Measurements from ENCODE around the gene ERF.

Gene ERF

GRCh38 chr19:42287017-42287826 is 32.3 kb upstream of the ERF start:
- no peak for DNase-seq (ENCODE audit: low read depth in 2 of 2)

DNA sequence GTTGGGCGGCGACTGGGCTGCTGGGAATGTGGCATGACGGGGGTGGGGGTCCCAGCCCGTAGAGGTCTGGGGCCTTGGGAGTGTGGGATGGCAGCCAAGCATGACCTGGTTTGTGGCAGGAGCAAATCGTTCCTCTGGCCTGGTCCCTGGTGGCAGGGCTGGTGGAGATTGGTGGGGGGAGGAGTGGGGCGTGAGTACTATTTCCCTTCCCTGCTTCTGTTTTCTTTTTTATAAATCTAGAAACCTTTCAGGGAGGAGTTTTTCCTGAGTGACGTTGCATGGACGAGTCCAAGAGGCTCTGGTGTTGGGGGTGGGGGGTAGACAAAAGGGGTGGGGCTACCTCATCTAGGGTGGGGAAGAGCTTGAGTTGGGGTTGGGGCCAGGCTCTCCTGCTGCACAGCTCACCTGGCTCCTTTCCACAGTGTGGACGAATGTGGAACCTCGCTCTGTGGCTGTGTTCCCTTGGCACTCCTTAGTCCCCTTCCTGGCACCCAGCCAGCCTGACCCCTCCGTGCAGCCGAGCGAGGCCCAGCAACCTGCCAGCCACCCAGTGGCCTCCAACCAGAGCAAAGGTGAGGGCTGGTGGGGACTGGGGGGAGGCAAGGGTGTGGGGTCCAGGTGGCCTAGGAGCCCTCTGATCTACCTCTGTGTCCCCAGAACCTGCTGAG is 31.6 kb upstream of the ERF start:
- DNase-seq (ENCODE audit: low read depth in 2 of 2): no peak

- DNase-seq (ENCODE audit: low read depth in 2 of 2): no peak
Observed at GRCh38 chr19:42285988-42286348, 31.0 kb upstream of the ERF start.

DNA sequence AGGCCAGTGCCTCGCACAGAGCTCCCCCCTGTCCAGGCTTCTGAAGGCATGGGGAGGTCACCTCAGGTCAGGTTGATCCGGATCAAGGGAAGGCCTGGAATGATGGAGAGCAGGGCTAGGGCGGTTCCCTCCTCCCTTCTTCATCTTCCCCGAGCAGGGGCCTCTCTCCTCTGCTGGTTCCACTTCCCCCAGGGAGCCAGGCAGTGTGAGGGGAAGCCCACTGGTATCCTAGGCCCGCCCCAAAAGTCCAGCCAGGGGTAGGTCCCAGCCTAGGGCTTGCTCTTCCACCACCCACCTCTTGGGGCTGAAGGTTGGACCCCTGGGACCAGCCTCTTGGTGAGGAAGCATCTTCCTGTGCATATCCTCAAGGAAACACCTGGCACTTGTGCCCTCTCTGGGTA is 30.6 kb upstream of the ERF start:
- no peak for DNase-seq (ENCODE audit: low read depth in 2 of 2)

GRCh38 chr19:42284591-42285341 is 29.8 kb upstream of the ERF start:
- DNase-seq (ENCODE audit: low read depth in 2 of 2): no peak

DNA sequence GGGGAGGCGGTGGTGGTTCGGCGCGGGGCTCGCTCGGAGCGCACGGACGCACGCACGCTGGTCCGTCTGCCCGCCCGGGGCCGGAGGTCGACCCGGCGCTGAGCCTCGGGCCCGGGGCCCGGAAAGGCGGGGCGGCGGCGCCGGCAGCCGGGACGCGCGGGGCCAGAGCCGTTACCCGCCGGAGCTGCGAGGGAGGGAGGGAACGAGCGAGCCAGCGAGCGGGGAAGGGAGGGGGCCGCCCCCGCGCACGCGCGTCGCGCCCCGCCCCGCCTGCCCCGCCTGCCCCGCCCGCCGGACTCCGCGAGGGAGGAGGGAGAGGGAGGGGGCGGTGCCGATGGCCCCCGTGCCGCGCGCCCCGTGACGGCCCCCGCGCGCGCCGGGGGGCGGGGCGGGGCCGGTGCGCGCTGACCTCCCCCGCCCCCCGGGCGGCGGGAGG is 29.2 kb upstream of the ERF start:
- peak; percentile 66 to 67 for DNase-seq (ENCODE audit: low read depth in 2 of 2)

DNA sequence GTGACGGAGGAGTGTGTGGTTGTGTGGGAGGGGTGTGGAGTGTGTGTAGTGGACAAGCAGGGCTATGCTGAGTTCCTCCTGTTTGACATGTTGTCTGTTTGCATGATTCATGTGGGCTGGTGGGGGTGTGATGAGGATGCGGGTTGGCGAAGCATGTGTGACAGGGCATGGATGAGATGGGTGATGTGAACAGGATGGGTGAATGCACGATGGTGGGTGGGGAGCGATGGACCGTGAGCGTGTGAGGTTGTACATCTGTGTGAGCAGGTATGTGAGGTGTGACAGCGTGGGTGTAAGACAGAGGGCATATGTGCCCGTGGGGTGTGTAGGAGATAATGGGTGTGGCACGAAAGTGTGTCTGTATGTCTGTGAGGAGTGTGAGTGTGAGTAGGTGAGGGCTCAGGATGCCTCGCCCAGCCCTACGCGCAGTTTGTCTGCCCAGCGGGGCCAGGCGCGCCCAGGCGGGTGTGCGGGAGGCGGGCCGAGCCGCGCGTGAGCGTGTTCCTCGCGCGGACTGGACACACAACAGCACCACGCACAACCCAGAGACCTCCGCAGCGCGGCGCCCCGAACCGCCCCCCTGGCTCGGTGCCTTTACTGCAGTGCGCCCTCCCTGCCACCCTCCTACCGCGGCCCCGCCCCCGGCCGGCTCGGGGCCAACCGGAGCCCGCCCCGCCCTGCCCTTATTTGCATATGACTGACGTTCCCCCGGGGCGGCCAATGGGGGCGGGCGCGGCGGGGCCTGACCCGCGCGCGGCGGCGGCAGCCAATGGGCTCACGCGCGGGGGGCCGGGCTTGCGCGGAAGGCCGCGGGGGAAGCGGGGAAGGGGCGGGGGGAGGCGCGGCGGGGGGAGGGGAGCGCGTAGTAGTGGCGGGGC is 28.5 kb upstream of the ERF start:
- peak; percentile 90 to 93 for DNase-seq (ENCODE audit: low read depth in 2 of 2)

DNA sequence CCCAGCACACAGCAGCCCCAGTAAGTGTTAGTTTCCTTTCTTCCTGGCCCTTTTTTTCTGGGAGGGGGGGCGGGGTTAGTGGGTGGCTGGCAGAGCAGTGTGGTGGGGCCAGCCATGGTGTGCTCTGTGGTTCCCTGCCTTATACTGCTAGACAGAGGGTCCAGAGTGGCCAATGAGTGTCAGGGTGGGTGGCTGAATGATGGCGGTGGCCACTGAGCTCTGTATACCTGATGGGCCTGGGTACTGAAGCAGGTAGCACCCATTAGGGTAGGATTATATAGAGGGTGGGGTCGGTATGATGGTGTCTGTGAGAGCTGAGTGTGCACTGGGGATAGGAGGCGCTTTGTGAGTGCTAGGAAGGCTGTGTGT is 27.9 kb upstream of the ERF start:
- no peak for DNase-seq (ENCODE audit: low read depth in 2 of 2)

DNA sequence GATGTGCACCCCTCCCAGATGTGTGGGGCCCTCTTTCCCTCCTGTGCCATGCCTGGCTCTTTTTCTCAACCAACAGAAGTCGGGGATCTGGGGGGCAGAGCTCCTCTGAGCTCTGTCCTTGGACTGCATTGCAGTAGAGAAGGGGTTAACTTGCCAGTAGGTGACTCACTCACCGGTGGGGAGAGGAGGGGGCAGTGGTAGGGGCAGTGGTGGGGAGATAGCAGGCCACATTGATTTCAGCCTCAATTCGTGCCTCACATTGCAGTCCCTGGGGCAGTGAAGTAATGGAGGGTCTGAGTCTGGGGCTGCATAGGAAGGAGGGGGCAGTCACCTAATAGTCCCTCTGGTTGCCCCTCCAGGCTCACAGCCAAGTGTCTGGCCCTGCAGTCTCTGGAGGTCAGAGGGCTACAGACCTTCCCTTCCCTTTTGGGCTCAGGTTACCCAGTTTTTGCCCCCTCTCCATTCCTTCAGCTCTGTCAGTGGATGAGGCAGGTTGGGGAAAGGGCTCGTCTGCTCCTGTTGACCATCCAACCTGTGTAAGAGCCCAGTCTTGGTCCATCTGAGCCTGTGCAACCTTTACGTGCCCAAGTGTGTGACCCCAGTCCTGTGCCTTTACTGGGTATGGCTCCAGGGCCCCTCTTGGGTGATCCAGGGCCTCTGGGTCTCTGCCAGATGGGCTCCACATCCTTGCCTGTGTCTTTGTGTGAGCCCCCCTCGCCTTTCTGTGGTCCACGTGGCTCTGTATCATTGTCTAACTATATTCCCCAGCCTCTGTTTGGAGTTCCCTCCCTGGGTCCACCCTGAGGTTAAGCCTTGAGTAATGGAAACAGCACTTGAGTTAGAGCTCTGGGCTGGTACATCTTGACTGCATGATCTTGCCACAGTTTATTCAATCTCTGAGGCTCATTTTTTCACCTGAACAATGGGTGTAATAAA is 27.2 kb upstream of the ERF start:
- no peak for DNase-seq (ENCODE audit: low read depth in 2 of 2)

GRCh38 chr19:42281146-42281826 is 26.4 kb upstream of the ERF start:
- DNase-seq (ENCODE audit: low read depth in 2 of 2): no peak

DNA sequence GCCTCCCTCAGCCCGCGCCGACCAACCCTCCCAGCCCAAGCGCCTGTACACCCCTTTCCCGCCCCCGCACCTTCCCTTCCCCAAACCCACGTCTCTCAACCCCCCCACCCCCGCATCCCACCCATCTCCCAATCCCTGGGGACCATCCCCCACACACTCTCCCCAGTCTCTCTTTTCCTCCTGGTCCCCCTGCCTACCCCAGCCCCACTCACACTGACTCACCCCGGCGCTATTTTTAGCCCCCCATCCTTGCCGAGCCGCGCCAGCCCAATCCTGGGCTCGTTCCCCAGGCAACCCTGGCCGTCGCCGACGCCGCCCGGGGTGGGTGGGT is 25.9 kb upstream of the ERF start:
- no peak for DNase-seq (ENCODE audit: low read depth in 2 of 2)

DNA sequence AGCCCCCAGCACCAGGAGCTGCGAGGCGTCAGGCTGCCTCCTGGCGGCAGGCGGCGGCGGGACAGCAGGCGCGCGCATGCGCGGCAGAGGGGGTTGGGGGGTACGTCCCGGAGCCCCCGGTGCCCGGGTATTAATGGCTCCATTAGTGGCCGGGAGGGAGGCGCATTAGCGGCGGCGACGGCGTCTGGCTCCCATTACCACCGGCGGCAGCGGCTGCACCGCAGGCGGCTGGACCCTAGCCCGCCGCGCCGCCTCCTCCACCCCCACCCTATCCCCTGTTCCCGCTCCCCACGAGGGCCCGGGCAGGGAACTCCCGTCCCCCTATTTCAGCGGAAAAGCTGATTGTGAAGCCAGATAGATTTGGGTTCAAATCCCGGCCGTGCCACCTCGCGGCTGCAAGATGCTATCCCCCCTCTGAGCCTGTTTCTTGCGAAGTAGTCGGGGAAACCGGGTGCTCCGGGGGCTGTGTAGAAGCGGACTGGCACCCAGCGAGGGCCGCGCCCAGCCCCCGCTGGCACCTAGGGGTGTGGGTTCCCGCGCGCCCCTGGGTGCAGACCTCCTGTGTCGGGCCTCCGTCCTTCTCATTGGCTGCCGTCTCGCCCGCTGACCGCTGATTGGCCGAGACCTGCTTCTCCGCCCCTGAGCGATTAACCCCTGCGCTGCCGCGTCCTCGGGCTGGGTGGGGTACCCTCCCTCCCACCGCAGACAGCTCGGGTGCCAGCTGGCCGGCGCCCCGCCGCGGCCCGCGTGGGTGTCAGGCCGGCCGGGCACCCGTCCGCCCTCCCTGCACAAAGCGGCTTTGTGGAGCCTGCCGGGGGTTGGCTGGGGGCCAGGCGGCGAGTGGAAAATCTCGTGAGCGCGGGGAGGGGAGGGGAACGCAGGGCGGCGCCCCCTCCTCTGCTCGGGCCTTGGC is 25.2 kb upstream of the ERF start:
- DNase-seq (ENCODE audit: low read depth in 2 of 2): peak; percentile 81 to 82

- no peak for DNase-seq (ENCODE audit: low read depth in 2 of 2)
Observed at GRCh38 chr19:42279155-42279901, 24.4 kb upstream of the ERF start.

- no peak for DNase-seq (ENCODE audit: low read depth in 2 of 2)
Observed at GRCh38 chr19:42278452-42279154, 23.7 kb upstream of the ERF start.

GRCh38 chr19:42277821-42278451 is 23.0 kb upstream of the ERF start:
- DNase-seq (ENCODE audit: low read depth in 2 of 2): no peak

GRCh38 chr19:42276821-42277220 is 21.9 kb upstream of the ERF start:
- no peak for DNase-seq (ENCODE audit: low read depth in 2 of 2)

- no peak for DNase-seq (ENCODE audit: low read depth in 2 of 2)
Observed at GRCh38 chr19:42276284-42276683, 21.4 kb upstream of the ERF start.
